Femur (tissue), 1 donor: ENCODE data around the gene RNF38.

Experiments
- DNase-seq: peaks from one replicate; pipeline ENCODE4 v3.0.0-alpha.2; 2017

The RNF38 gene

DNA sequence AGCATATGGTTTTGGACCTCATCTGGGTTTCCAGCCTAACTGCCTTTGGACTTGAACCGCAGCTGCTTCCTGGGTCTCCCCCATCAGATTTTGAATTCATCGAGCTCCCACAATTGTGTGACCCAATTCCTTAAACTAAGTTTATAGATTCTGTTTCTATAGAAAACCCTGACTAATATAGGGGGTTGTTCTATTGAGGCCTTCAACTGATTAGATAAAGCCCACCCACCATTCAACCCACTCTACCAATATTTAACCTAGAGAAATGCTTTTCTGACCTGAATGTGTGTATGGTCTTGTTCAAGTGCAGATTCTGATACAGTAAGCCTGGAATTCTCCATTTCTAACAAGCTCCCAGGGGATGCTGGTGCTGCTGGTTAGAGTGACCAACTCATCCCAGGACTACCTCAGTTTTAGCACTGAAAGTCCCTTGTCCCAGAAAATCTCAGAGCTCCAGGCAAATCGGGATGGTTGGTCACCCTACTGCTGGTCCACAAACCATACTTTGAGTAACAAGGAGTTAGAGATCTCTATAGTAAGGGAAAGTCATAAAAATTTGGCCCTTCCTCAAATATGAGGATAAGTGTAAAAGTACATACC is 110.1 kb downstream of the RNF38 start:
- DNase-seq: no peak

DNA sequence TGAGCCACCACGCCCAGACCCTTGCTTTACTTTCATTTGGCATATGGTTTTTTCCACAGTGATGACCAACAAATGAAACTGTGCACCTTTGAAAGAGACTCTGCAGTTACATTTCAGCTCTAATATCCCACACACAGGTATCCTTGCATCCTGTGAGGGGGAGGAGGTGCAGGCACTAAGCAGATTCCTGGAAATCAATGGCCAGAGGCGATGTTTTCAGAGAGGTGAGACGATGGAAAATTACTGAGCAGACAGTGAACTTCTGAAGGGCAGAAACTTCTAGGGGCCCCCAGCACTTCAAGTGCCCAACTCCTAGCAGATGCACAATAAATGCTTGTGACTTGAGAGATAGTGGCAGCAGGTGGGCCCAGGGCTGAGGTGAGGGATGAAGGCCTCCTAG is 112.0 kb downstream of the RNF38 start:
- no peak for DNase-seq
